Measurements from ENCODE around the gene KASH5.

KASH5 gene

DNA sequence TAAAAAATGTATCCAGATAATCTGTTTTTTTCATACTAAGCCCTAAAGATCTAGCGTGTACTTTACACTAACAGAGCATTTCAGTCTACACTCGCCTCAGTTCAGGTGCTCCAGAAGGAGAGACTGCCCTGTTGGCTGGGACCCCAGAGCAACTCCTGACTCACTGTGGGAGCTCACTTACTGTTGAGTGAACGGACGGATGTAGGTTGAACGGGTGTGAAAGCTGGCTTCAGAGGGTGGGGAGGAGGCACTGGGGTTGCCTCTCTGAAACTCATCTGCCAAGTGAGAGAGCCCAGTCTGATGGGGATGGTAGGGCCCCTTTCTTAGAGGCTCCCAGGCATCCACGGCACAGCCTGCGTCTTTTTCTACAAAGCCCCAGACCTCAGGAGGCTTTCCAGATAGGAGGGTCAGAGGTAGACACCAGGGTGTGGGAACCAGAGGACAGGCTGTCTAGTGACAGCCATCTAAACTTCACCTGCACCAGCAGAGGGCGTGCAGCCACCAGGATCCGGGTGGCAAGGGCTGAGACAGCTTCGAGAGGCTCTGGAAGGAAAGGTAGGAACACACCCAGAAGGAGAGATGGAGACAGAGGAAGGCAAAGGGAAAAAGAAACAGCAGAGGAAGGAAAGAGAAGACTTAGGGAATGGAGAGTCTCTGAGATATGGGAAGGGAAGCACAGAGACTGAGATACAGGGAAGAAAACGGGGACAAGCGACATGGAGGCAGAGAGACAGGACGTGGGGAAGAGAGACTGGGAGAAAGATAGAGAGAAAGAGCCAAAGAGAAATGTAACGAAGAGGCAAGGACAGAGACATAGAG, 3.7 kb downstream of the KASH5 start:
- TF ChIP-seq, protein P1, sequence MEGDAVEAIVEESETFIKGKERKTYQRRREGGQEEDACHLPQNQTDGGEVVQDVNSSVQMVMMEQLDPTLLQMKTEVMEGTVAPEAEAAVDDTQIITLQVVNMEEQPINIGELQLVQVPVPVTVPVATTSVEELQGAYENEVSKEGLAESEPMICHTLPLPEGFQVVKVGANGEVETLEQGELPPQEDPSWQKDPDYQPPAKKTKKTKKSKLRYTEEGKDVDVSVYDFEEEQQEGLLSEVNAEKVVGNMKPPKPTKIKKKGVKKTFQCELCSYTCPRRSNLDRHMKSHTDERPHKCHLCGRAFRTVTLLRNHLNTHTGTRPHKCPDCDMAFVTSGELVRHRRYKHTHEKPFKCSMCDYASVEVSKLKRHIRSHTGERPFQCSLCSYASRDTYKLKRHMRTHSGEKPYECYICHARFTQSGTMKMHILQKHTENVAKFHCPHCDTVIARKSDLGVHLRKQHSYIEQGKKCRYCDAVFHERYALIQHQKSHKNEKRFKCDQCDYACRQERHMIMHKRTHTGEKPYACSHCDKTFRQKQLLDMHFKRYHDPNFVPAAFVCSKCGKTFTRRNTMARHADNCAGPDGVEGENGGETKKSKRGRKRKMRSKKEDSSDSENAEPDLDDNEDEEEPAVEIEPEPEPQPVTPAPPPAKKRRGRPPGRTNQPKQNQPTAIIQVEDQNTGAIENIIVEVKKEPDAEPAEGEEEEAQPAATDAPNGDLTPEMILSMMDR (conservative IDR thresholded peaks at IDR 0.05), result peak; percentile 98
- no peak overlapping the region for H3K27ac ChIP-seq

DNA sequence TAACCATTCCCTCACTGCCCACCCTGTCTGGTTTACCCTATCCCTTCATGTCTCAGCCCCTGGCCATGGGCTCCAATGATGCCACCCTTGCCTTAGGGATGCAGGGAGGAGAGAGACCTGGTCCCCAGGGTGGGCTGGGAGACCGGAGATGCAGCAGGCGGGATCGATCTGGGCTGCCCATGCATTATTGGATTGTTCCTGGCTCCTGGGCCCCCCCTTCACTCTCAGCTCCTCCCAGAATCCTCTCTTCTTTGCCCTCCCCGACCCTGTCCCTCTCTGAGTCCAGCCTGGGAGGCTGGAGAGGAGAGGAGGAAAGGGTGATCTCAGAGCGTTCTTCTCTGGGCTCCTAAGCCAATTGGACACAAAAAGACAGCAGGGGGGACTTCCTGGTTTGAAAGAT, 5.8 kb downstream of the KASH5 start:
- TF ChIP-seq, protein P1 (conservative IDR thresholded peaks at IDR 0.05), result no peak

DNA sequence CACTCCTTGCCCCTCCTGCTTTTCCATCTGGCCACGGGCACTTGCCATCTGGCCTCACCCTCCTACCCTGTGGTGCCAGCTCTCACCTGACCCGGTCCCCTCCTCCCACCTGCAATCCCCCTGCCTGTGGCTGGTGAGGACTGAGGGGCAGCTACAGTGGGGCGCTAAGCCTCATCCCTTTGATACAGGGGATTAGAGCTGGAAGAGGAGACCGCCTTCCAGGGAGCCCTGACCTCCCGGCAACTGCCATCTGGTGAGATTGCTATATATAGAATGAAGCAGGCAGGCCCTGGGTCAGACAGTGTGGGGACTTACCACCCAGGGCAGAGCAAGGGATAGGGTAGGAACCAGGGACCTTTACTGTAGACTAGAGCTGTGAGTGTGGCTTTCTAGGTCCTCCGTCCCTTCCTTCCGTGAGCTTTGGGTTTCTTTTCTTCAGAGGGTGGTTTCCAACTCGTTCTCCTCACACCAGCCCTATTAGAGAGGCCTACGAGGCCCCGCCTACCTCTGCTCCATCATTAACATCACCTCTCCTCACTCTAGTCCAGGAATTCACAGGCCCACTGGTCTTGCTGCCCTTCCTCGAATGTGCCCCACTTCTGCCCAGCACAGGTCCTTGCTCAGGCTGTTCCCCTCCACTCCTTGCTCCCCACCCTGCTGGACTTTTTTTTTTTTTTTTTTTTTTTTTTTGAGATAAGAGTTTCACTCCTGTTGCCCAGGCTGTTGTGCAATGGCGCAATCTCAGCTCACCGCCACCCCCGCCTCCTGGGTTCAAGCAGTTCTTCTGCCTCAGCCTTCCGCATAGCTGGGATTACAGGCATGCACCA, 7.7 kb downstream of the KASH5 start:
- TF ChIP-seq, protein P1 (conservative IDR thresholded peaks at IDR 0.05), result no peak
- no peak overlapping the region for H3K27ac ChIP-seq

More for the DNA sequence above, 5.8 kb downstream of the KASH5 start:
- H3K27ac ChIP-seq, result no peak overlapping the region

DNA sequence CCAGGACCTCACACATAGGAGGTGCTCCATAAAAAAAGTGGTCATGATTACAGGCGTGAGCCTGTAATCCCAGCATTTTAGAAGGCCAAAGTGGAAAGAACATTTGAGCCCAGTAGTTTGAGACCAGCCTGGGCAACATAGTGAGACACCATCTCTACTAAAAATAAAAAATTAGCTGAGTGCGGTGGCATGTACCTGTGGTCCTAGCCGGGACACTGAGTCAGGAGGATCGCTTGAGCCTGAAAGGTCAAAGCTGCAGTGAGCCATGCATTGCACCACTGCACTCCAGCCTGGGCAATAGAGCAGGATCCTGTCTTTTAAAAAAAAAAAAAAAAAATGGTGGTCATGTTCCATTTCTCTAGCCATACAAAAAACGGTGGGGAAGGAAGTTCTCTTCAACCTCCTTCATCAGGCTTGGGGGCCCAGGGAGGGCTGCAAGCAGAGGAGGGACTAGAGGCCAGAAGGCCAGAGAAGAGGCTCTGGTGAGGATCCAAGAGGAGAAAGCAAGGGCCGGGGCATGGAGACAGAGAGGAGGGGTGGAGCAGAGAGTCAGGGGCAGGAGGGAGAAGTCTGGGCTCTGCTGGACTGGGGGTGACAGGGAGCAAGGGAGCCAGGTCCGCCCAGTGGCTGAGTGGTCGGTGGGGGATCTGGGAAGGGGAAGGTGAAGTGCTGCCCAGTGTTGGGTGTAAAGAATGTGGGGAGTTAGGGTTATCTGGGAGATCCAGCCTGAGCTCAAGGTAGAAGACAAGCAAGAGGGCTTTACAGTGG, 8.9 kb downstream of the KASH5 start:
- no peak overlapping the region for H3K27ac ChIP-seq
- TF ChIP-seq, protein P1 (conservative IDR thresholded peaks at IDR 0.05), result no peak

DNA sequence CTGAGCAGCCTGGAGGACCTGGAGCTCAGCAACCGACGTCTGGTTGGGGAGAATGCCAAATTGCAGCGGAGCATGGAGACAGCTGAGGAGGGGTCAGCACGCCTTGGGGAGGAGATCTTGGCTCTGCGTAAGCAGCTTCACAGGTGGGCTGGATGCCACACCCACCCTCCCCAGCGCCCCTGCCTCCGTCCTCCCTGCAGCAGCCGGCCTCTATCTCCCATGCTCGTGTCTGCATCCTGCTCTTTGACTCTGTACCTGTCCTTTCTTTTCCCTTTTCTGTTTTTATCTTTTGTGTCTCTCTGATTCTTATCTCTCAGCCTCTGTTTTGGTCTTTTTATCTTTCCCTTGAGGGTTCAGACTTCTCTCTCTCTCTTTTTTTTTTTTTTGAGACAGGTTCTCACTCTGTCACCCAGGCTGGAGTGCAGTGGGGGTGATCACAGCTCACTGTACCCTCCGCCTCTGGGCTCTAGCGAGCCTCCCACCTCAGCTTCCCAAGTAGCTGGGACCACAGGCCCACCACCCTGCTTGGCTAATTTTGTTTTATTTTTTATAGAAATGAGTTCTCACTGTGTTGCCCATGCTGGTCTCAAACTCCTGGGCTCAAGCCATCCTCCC, 10.1 kb downstream of the KASH5 start:
- peak overlapping the region; percentile 18; the same call in 1 of the 2 replicates for H3K27ac ChIP-seq
- TF ChIP-seq, protein P1 (conservative IDR thresholded peaks at IDR 0.05), result no peak

DNA sequence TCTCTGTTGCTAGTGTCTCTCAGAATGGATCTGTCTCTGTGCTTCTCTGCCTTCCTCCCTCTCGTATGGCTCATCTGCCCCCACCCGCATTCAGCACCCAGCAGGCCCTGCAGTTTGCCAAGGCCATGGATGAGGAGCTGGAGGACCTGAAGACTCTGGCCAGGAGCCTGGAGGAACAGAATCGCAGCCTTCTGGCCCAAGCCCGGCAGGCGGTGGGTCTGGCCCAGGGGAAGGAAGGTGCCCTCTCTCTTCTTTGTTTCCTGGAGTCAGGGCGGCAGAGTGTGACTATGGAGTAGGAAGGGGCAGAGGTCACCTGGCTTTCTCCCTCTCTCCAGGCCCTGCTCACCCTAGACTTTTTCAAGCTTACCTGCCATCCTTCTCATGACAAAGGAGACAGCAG, 10.9 kb downstream of the KASH5 start:
- TF ChIP-seq, protein P1 (conservative IDR thresholded peaks at IDR 0.05), result no peak
- H3K27ac ChIP-seq, result no peak overlapping the region
